Measurements from ENCODE around the gene FLYWCH1.
"Not testable (repeated sequence)": the region's sequence is repeated elsewhere in the genome, so short reads cannot be mapped to it uniquely, and the experiment has no call there.

Gene FLYWCH1

DNA sequence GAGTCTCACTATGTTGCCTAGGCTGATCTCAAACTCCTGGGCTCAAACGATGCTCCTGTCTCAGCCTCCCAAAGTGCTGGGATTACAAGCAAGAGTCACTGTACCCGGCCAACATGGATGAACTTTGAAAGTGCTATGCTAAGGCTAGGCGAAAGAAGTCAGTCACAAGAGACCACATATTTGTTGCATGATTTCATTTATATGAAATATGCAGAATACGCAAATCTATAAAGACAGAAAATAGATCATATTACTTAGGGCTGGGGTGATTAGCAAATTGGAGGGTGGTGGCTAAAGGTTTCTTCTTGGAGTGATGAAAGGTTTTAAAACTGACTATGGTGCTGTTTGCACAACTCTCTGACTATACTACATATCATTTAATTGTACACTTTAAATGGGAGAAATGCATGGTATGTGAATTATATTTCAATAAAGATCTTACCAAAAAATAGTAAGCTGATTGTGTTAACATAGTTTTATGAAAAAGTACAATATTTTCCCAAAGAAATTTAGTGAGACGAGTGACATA lies 1.2 kb upstream of the FLYWCH1 start:
- no peak overlapping the region for H3K27ac Mint-ChIP-seq
- no peaks in the 10 kb centered on the region for H3K27me3 Mint-ChIP-seq
- no peaks in the 10 kb centered on the region for H3K9me3 Mint-ChIP-seq (ENCODE audit: low read depth)
- H3K4me1 Mint-ChIP-seq (ENCODE audit: low read depth) = peaks cover 44% of the 10 kb centered on the region
- no peaks in the 10 kb centered on the region for H3K36me3 Mint-ChIP-seq
- peak overlapping the region; percentile 89 for H3K4me3 Mint-ChIP-seq

DNA sequence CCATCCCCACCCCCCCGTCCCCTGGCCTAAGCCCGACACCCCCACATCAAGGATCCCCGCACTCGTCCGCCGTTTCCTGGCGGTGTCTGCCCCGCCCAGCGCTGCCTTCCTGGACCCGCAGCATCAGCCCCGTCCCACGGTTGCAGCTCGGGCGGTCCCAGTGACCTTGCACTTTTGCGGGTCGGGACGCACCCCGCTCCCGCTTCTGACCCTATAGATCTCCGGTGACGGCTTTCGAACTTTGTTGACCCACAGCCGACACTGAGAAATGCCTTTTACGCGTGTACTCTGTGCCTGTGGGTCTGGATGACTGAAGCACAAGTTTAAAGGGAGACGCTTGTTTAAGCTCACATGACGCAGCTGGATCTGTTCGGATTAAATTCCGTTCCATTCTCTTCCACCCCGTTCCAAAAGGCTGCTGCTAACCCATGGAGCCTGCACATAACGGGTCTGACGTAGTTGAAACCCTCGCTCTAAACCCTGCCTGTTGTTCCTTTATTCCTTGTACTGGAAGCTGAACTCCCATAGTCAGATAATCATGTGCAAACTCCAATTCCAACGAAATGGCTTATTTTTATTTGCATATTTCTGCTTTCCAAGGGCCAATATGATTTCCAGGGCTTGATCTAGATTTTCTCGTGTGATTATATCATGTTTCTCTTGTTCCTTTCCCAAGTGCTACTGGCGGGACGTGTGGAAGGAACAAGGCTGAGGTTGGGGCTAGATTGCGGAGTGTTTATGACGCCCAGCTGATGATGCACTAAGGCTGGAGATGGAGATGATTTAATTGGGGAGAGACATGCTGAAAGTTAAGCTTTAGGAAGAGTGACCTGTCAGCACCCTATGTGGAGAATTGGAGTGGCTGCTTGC lies 834 bp downstream of the FLYWCH1 start:
- Mint-ChIP-seq H3K27me3 (no peaks in the 10 kb centered on the region), H3K27ac (peak overlapping the region; percentile 84)

DNA sequence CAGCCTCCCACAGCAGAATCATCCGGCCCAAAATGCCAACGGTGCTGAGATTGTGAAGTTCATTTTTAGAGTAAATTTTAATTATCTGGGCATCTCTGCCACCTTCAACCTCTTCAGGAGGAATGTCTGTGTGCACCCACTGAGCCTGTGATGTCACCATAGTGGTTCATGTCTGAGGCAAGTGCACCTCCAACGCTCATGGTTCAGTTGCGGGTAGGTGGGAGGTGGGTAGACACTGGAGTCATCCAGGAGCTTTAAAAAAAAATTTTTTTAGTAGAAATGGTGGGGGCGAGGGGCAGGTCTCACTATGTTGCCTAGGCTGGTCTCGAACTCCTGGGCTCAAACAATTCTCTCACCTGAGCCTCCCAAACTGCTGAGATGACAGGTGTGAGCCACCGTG lies 1.9 kb downstream of the FLYWCH1 start:
- Mint-ChIP-seq H3K9me3 (ENCODE audit: low read depth) (no peaks in the 10 kb centered on the region), H3K4me3 (peak overlapping the region; percentile 92), H3K36me3 (no peaks in the 10 kb centered on the region), H3K27me3 (no peaks in the 10 kb centered on the region), H3K27ac (no peak overlapping the region), H3K4me1 (ENCODE audit: low read depth) (peaks cover 27% of the 10 kb centered on the region)

More for the DNA sequence above, 834 bp downstream of the FLYWCH1 start:
- peaks cover 28% of the 10 kb centered on the region for H3K4me1 Mint-ChIP-seq (ENCODE audit: low read depth)
- peak overlapping the region; percentile 92 for H3K4me3 Mint-ChIP-seq
- no peaks in the 10 kb centered on the region for H3K36me3 Mint-ChIP-seq
- H3K9me3 Mint-ChIP-seq (ENCODE audit: low read depth) = no peaks in the 10 kb centered on the region

DNA sequence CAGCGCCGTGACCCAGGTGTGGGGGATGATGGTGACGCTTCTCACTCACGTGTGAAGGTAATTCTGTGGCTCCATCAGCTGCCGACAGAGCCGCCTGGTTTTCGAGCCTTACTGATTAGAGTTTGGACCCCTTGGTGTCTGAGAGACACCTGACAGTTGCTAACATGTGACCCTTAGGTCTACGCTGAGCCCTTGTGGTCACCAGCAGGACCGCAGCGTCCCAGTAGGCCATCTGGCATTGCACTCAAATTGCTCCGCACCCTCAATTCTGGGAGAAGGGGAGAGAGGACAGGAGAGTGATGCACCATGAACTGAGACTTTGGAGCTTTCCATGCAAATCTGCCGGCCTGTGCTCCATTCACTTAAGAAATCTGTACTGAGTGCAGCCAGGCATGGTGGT lies 2.5 kb downstream of the FLYWCH1 start:
- Mint-ChIP-seq H3K9me3 (ENCODE audit: low read depth) (no peaks in the 10 kb centered on the region), H3K36me3 (no peaks in the 10 kb centered on the region), H3K27ac (no peak overlapping the region), H3K4me1 (ENCODE audit: low read depth) (peaks cover 27% of the 10 kb centered on the region), H3K4me3 (no peak overlapping the region), H3K27me3 (no peaks in the 10 kb centered on the region)

DNA sequence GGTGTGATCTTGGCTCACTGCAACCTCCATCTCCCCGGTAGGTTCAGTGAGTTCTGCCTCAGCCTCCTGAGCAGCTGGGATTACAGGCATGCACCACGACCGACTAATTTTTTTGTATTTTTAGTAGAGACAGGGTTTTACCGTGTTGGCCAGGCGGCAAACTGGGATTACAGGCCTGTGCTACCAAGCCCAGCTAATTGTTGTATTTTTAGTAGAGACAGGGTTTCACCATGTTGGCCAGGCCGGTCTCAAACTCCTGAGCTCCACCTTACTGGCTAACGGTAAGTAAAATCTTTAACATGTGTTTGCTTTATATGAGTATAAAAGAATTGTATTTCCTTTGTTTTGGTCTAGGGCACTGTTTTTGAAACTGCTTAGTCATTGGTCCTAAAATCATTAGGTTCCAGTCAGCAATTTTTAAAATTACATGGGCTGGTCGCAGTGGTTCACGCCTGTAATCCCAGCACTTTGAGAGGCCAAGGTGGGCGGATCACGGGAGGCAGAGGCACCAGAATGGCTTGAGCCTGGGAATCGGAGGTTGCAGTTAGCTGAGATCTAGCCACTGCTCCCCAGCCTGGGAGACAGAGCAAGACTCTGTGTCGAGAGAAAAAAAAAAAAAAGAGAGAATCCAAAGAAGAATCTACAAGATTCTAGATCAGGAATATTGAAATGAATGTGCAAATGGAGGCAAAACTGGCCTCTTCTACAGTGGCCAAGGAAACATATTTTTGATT lies 3.6 kb downstream of the FLYWCH1 start:
- no peaks in the 10 kb centered on the region for H3K9me3 Mint-ChIP-seq (ENCODE audit: low read depth)
- no peaks in the 10 kb centered on the region for H3K27me3 Mint-ChIP-seq
- H3K36me3 Mint-ChIP-seq = peaks cover 2% of the 10 kb centered on the region
- H3K27ac Mint-ChIP-seq = peak overlapping the region; percentile 46
- H3K4me1 Mint-ChIP-seq (ENCODE audit: low read depth) = peaks cover 32% of the 10 kb centered on the region
- H3K4me3 Mint-ChIP-seq = no peak overlapping the region

DNA sequence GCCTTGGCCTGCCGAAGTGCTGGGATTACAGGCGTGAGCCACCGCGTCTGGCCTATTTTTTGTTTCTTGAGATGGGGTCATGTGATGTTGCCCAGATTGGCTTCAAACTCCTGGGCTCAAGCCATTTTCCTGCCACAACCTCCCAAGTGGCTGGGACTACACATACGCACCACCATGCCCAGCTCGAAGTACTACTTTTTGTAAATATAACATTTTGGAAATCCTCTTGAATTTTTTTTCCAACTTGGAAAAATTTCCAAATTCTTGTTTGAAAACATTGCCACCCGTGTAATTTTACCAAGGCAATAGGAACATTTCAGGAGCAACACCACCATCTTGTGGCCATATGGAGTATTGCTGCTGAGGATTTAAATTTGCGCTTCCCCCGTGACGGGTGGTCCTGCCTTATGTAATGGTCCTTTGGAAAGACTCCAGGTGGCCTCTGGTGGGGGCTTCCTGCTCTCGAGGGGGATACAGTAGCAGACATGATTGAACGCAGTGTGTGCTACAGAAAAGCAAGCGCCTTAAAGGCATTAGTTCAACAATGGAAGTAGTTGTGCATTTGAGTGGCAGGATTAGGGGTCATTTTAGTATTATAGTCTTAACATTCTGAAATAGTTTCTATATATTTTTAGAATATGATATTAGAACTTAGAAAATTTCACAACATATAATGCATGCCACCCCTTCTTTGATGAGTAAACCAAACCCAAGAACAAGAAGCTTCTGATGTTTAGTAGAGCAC lies 8.0 kb downstream of the FLYWCH1 start:
- Mint-ChIP-seq H3K4me3 (no peak overlapping the region), H3K36me3 (peaks cover 2% of the 10 kb centered on the region), H3K27ac (peak overlapping the region; percentile 46), H3K9me3 (ENCODE audit: low read depth) (no peaks in the 10 kb centered on the region), H3K4me1 (ENCODE audit: low read depth) (peaks cover 6% of the 10 kb centered on the region), H3K27me3 (no peaks in the 10 kb centered on the region)

DNA sequence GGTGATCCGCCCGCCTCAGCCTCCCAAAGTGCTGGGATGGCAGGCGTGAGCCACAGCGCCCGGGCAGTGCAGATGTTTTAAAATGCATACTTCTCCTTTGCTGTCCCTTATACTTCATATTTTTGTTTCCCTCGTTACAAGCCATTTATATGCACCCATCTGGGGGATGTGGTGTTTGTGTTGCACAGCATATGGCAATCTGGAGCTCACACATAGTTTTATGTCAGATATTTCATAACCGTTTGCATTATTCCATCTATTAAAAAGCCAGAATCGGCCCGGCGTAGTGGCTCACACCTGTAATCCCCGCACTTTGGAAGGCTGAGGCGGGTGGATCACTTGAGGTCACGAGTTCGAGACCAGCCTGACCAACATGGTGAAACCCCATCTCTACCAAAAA lies 11.8 kb downstream of the FLYWCH1 start:
- H3K4me3 Mint-ChIP-seq = no peak overlapping the region
- peaks cover 17% of the 10 kb centered on the region for H3K4me1 Mint-ChIP-seq (ENCODE audit: low read depth)
- H3K27ac Mint-ChIP-seq = no peak overlapping the region
- peaks cover 2% of the 10 kb centered on the region for H3K36me3 Mint-ChIP-seq
- no peaks in the 10 kb centered on the region for H3K9me3 Mint-ChIP-seq (ENCODE audit: low read depth)
- H3K27me3 Mint-ChIP-seq = no peaks in the 10 kb centered on the region

DNA sequence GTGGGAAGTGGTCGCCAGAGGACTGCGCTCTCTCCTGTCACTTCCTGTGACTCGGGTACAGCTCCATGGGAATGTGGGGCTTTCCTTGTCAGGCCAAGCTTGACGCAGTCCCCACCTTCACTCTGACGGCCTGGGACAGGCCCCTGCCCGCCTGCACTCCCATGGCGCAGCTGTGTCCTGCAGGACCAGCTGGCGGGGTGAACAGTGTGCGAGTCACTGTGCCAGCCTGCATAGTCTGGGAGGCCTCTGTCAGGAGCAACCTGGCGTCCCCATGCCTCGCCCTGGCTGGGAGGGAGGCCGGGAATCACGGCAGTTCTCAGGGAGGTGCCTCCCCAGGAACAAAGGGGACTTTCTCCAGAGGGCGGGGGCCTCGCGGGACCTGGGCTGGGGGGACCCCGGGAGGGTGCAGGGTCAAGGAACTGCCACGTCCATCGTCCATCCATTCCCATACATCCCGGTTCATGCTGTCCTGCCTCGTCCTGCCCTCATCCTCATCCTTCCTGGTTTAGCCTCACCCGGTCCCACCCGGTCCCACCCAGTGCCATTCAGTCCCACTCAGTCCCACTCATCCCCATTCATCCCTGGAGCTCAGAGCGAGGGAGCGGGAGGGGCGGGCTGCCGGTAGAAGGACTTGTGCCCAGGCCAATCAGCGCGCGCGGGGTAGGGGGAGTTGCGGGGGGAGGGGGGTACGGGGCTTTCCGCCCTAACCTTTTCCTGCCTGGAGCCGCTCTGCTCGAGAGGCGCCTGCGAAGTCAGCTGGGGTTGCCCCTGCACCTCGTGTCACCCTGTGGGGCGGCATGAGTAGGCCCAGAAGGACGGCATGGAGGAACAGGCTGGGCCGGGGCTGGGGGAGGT lies 13.4 kb downstream of the FLYWCH1 start:
- no peaks in the 10 kb centered on the region for H3K9me3 Mint-ChIP-seq (ENCODE audit: low read depth)
- no peaks in the 10 kb centered on the region for H3K36me3 Mint-ChIP-seq
- no peak overlapping the region for H3K4me3 Mint-ChIP-seq
- H3K27me3 Mint-ChIP-seq = no peaks in the 10 kb centered on the region
- no peak overlapping the region for H3K27ac Mint-ChIP-seq
- peaks cover 11% of the 10 kb centered on the region for H3K4me1 Mint-ChIP-seq (ENCODE audit: low read depth)

DNA sequence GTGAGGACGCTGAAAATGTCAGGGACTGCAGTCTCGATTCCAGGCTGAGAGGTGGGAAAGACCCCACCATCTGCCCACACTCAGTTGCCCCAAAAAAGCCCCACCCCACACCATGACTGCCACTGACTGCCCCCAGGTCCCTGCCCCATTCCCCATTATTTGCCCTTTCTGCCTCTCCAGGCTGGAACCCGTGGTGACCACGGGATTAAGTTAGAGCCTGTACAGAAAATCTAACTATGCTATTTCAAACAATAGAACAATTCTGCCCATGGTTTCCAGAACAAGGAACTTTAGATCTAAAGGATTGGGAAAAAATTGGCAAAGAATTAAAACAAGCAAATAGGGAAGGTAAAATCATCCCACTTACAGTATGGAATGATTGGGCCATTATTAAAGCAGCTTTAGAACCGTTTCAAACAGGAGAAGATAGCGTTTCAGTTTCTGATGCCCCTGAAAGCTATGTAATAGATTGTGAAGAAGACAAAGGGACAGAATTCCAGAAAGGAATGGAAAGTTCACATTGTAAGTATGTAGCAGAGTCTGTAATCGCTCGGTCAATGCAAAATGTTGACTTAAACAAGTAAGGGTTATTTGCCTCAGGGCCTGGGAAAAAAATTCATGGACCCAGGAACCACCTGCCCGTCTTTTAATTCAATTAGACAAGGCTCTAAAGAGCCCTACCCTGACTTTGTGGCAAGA lies 14.4 kb downstream of the FLYWCH1 start:
- no peaks in the 10 kb centered on the region for H3K9me3 Mint-ChIP-seq (ENCODE audit: low read depth)
- H3K4me1 Mint-ChIP-seq (ENCODE audit: low read depth) = peaks cover 11% of the 10 kb centered on the region
- no peaks in the 10 kb centered on the region for H3K27me3 Mint-ChIP-seq
- no peak overlapping the region for H3K27ac Mint-ChIP-seq
- no peaks in the 10 kb centered on the region for H3K36me3 Mint-ChIP-seq
- no peak overlapping the region for H3K4me3 Mint-ChIP-seq

DNA sequence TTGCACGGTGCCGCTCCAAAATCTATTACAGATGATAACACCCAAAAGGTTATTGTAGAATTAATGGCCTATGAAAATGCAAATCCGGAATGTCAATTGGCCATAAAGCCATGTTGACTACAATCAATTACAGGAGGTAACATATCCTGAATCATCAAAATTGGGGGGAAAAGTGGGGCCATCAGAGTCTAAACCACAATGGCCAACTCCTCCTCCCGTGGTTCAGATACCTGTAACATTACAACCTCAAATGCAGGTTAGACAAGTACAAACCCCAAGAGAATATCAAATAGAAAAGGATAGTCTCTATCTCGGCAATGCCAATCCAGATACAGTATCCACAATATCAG lies 14.9 kb downstream of the FLYWCH1 start:
- H3K27ac Mint-ChIP-seq = no peak overlapping the region
- no peaks in the 10 kb centered on the region for H3K27me3 Mint-ChIP-seq
- H3K4me3 Mint-ChIP-seq = no peak overlapping the region
- no peaks in the 10 kb centered on the region for H3K36me3 Mint-ChIP-seq
- H3K4me1 Mint-ChIP-seq (ENCODE audit: low read depth) = peaks cover 11% of the 10 kb centered on the region
- H3K9me3 Mint-ChIP-seq (ENCODE audit: low read depth) = no peaks in the 10 kb centered on the region

DNA sequence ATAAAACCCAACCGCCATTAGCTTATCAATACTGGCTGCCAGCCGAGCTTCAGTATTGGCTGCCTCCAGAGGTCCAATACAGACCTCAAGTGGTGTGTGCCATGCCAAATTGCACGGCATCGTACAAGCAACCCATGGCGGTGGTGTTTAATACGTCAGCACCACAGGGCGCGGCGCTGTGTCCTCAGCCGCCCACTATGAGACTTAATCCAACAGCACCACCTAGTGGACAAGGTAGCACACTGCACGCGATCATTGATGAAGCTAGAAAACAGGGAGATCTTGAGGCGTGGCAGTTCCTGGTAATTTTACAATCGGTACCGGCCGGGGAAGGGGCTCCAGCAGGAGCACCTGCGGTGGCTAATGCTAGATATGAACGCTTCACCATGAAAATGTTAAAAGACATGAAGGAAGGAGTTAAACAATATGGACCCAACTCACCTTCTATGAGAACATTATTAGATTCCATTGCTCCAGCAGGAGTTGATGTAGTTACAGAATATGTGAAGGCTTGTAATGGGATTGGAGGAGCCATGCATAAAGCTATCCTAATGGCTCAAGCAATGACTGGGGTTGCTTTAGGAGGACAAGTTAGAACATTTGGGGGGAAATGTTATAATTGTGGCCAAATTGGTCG lies 15.4 kb downstream of the FLYWCH1 start:
- no peak overlapping the region for H3K27ac Mint-ChIP-seq
- H3K36me3 Mint-ChIP-seq = no peaks in the 10 kb centered on the region
- H3K4me3 Mint-ChIP-seq = no peak overlapping the region

DNA sequence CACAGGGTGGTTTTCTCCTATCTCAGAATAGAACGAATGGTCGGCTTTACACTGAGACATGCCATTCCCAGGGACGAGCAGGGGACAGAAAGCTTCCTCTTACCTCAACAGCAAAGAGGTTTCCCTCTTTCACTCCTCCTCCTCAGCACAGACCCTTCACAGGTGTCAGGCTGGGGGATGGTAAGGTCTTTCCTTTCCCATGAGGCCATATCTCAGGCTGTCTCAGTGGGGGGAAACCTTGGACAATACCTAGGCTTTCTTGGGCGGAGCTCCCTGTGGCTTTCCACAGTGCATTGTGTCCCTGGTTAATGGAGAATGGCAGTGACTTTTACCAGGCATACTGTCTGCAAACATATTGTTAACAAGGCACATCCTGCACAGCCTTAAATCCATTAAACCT lies 16.4 kb downstream of the FLYWCH1 start:
- H3K36me3 Mint-ChIP-seq; H3K27me3 Mint-ChIP-seq; H3K4me3 Mint-ChIP-seq; H3K27ac Mint-ChIP-seq; H3K9me3 Mint-ChIP-seq (ENCODE audit: low read depth): not testable (repeated sequence)
- H3K4me1 Mint-ChIP-seq (ENCODE audit: low read depth) = peaks cover 11% of the 10 kb centered on the region

More for the DNA sequence above, 15.4 kb downstream of the FLYWCH1 start:
- Mint-ChIP-seq H3K9me3 (ENCODE audit: low read depth) (no peaks in the 10 kb centered on the region), H3K4me1 (ENCODE audit: low read depth) (peaks cover 11% of the 10 kb centered on the region), H3K27me3 (no peaks in the 10 kb centered on the region)

DNA sequence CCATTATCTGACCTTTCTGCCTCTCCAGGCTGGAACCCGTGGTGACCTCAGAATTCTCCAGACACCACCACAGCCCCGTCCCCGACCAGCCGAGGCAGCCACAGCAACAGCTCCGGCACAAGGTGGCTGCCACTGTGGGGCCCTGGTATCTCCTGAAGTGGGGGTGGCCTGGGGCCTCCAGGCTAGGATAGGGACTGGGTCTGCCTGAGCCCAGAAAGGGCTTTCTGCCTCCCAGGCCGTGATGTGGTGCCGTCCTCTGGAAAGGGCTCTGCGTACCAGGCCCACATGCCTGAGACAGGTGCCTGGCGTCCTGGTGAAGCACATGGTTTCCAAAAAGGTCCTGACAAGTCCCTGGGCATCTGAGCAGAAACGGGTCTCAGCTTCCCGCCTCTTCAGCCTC lies 17.1 kb downstream of the FLYWCH1 start:
- H3K4me1 Mint-ChIP-seq (ENCODE audit: low read depth) = peaks cover 11% of the 10 kb centered on the region
- no peaks in the 10 kb centered on the region for H3K27me3 Mint-ChIP-seq
- no peaks in the 10 kb centered on the region for H3K9me3 Mint-ChIP-seq (ENCODE audit: low read depth)
- H3K36me3 Mint-ChIP-seq = no peaks in the 10 kb centered on the region
- H3K27ac Mint-ChIP-seq = no peak overlapping the region
- H3K4me3 Mint-ChIP-seq = no peak overlapping the region
